HG02870 (cell line): ENCODE results near the gene TMEM45A.
"Not testable (repeated sequence)": the region's sequence is repeated elsewhere in the genome, so short reads cannot be mapped to it uniquely, and the experiment has no call there.

Source experiments
- ATAC-seq: cut with Tn5 transposase; IDR thresholded peaks from one replicate; pipeline ENCODE4 v1.9.1; 2021; ENCODE audit warnings: mild to moderate bottlenecking, moderate library complexity; ENCODE audit not compliant: unreplicated experiment

The TMEM45A gene

GRCh38 chr3:100531093-100531492 is 38.7 kb downstream of the TMEM45A start:
- no peak for ATAC-seq

- ATAC-seq, result no peak
These were observed 40.0 kb downstream of the TMEM45A start for GRCh38 chr3:100532411-100532810.

DNA sequence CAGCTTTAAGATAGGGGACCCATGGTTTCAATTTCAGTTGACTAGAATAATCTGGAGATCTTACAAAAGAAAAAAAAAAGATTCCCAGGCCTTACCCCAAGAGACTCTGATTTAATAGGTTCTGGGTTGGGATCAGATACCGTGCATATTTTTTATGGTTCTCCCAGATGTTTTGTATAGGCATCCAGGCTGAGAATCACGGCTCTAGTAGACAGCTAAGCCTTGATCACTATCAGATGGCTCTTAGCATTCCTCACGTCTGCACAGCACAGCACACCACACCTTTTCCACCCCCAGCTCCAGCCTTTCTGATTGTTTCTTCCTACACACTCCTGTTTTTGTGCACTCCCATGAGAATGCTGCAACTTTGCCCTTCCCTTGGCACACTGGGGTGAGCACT is 40.8 kb downstream of the TMEM45A start:
- ATAC-seq, result no peak

DNA sequence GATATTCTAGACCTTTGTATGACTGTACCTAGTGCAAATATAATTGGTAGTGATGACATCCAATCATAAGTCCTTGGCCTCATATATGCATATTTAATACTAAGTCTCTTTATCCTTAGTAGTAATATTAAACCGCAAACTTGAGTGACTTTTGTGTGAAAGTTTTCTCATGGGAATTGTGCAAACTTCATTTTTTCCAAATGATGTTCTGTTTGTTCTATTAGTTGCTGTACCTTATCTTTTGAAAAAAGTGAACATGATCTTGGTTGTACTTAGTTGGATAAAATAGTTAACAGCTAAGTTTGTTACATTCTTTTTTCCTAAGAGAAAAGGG is 43.2 kb downstream of the TMEM45A start:
- no peak for ATAC-seq

DNA sequence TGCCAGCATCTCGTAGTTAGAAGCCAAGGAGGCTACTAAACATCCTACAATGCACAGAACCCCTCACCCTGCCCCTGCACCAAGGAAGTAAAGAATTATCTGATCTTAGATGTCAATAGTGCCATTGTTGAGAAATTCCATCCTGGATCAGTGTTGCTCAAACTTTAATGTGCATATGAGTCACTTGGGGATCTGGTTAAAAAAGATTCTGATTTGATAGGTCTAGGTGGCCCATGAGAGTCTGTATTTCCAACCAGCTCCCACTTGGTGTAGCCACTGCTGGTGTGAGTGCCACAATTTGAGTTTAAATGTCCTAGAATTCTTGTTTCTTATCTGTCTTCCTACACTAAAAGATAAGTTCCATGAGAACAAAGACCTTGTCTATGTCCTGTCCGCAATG is 43.7 kb downstream of the TMEM45A start:
- no peak for ATAC-seq

- no peak for ATAC-seq
These were observed 45.4 kb downstream of the TMEM45A start for GRCh38 chr3:100537646-100538338.

GRCh38 chr3:100538339-100538706 is 45.9 kb downstream of the TMEM45A start:
- ATAC-seq, result no peak

GRCh38 chr3:100540791-100541334 is 48.4 kb downstream of the TMEM45A start:
- ATAC-seq, result no peak

DNA sequence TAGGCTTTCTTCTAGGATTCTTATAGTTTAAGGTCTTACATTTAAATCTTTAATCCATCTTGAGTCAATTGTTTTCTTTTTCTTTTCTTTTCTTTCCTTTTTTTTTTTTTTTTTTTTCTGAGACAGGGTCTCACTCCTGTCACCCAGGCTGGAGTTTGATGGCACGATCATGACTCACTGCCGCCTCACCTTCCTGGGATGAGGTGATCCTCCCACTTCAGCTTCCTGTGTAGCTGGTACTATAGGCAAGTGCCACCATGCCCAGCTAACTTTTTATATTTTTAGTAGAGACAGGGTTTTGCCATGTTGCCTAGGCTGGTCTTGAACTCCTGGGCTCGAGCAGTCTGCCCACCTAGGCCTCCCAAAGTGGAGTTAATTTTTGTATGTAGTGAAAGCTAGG is 49.0 kb downstream of the TMEM45A start:
- ATAC-seq, result not testable (repeated sequence)

DNA sequence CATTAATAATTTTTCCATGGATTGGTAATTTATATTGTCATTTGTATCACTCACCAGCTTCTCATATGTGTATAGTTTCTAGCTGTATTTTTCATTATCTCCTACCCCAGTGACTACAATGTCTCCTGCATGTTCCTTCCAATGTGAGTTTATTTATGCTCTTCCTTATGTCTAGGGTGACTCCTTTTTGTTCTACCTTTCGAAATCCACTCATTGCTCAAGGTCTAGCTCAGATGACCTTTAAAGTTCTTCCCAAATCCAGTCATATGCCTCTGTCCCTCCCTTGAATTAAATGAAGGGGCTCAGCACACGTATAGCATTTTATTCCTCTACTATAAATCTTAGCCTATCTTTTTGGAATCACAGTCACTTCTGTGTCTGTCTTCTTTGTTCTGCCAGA is 53.0 kb downstream of the TMEM45A start:
- no peak for ATAC-seq

DNA sequence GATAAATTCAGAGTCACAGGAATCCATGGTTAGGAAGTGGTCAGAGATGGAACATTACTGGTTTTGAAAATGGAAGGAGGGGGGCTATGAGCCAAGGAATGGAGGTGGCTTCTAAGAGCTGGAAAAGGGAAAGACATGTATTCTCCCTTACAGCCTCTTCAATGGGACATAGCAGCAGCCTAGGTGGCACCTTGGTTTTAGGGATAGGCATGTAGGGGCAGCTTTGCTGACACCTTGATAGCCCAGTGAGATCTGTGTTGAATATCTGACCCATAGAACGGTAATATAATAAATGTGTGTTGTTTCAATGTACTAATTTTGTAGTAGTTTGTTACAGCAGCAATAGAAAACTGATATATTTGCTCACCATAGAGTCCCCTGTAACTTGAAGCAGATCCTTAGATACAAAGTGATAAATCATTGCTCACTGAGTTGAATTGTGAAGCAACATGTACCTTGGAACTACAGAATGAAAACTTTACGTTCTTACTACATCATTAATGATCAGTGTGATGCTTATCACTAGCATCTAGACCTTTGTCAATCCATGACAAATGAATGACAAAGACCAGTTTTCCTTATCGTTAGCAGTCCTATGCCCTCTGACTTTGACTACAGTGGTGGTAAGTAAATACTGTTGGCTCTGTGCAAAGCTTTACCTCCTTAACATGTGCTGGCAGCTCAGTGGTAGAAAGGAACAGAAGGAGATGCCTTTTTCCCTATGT is 53.8 kb downstream of the TMEM45A start:
- no peak for ATAC-seq

GRCh38 chr3:100548053-100548452 is 55.6 kb downstream of the TMEM45A start:
- no peak for ATAC-seq

DNA sequence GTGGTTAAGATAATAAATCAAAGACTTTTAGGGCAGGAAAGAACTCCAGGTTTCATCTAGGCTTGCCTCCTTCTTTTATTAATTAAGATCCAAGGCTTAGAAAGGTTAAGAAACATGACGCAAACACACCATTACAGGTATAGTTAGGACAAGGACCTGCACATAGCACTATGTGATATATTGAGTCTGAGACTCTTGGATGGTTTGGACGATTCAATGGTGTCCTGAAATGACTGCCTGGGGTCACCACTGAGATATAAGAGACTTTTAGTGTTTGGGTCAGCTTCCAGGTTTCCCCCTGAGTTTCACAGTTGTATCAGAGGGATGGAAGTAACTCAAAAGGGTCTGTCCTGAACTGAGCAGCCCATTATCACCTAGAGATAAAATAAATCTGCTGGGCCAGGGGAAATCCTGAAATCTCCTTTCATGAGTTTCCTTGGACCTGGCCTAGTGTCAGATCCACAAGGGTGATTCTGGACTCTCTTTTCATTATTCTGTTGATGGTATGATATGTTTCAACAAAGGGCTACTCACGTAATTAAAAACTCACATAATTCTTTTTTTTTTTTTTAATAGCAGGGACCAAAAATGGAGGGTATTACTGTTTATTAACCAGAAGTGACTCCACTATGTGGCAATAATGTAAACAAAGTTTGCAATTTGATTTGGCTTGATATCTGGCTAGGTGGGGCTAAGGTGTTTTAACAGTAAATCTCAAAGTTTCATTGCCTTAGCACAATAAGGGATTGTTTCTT is 61.4 kb downstream of the TMEM45A start:
- ATAC-seq, result no peak

- no peak for ATAC-seq
These were observed 61.9 kb downstream of the TMEM45A start for GRCh38 chr3:100554373-100554676.

GRCh38 chr3:100556673-100557310 is 64.4 kb downstream of the TMEM45A start:
- ATAC-seq, result no peak

- no peak for ATAC-seq
These were observed 65.8 kb downstream of the TMEM45A start for GRCh38 chr3:100558233-100558632.

DNA sequence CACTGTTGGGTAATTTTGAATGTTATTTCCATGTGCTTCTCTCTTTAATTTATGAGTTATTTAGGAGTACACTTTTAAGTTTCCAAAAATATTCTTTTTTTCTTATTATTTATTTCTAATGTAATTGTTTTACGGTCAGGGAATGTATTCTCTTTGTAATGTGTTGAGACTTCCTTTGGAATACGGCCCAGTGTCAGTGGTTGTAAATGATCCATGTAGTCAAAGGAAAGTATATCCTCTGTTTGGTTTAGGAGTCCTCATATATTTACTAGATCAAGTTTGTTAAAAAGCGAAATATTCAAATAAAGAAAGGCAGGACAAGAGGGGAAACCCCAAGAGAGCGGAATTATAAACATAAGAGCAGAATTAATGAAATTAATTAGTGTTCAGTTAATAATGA is 68.0 kb downstream of the TMEM45A start:
- ATAC-seq, result no peak

- ATAC-seq, result no peak
These were observed 69.2 kb downstream of the TMEM45A start for GRCh38 chr3:100561459-100562158.

DNA sequence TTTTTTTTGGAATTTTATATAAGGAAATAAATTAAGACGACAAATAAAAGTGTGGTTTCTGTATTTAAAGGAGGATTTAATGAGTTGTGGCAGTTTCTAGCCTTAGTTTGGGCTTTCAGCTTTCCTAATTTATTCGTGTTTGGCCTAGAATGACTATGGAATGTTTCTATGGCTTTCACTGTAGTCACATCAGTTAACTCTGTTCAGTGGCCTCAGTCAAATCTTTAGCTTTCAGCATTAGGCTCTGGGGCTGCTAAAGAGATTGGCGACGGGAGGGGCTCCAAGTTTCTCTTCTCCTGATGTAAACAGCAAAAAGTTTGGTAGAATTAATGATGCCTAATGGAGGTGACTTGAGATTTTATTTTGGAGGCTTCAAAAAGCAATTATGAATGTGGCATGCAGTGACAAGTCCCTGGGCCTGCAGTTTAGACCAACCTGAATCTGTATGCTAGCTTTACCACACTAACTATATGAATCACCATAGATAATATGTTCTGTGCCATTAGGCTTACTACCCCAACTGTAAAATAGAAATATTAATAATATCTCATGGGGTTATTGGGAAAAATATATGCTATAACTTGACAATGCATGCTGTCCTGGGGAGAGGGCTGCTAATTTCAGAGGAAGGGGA is 69.9 kb downstream of the TMEM45A start:
- ATAC-seq, result no peak

DNA sequence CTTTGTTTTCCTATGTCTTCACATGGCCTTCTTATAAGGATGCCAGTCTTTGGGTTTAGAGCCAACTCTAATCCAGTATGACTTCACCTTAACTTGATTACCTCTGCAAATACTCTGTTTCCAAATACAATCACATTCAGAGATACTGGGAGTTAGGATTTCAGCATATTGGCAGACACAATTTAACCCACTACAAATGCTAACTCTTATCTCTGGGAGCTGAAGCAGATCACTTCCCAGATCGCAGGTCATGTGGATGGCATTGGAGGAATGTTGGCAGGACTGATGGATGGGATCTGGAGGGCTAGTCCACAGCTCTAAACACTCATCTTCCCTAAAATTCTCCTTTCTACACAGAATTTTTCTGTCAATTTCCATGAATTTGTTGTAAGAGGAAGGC is 70.8 kb downstream of the TMEM45A start:
- ATAC-seq, result no peak
